ENCODE measurements around the gene CELF2. TPM values are rescaled to one million over a fixed set of nuclear protein-coding genes. Genes with fewer than 3 reads are reported as not detected.
"Not testable (repeated sequence)": the region's sequence is repeated elsewhere in the genome, so short reads cannot be mapped to it uniquely, and the experiment has no call there.

The CELF2 gene
- total RNA-seq, 1 donor from 2014 or later: 4.0 TPM

DNA sequence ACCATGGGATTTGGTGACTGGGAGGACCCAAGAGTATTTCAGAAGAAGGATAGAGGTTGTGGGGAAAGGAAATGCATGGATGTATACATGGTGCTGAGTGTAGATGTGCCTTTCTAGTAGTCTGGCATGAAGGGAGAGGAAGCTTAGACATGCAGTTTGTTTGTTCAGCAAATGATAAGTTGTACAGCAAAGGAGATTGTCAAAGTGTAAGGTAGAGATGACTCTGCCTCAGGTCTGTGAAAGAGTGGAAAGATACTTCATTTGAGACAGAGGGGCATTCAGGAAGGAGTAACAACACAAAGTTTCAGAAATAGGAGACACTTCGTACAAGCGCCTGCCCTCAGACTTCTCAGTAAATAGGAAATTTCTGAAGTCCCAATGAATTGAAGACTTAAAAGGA lies 152.3 kb downstream of the CELF2 start:
- no peak for DNase-seq (ENCODE audit: low read depth in 2 of 2)

DNA sequence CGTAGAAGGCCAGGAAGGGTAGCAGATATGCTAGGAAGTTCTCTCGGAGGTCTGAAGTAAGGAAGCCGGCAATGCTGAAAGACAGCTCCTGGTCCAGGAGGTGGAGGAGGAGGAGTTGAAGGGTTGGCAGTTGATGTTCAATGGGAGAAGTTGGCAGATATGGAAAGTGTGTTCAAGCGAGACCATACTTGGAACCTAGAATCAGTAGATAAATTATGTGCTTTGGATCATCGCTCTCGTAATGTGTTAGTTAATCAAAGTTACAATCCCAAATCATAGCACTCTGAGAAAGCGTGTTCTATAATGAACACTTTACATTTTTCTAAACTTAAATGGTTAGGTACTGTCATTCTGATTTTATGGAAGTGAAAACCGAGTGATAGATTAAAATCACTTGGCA lies 152.9 kb downstream of the CELF2 start:
- DNase-seq (ENCODE audit: low read depth in 2 of 2): no peak

DNA sequence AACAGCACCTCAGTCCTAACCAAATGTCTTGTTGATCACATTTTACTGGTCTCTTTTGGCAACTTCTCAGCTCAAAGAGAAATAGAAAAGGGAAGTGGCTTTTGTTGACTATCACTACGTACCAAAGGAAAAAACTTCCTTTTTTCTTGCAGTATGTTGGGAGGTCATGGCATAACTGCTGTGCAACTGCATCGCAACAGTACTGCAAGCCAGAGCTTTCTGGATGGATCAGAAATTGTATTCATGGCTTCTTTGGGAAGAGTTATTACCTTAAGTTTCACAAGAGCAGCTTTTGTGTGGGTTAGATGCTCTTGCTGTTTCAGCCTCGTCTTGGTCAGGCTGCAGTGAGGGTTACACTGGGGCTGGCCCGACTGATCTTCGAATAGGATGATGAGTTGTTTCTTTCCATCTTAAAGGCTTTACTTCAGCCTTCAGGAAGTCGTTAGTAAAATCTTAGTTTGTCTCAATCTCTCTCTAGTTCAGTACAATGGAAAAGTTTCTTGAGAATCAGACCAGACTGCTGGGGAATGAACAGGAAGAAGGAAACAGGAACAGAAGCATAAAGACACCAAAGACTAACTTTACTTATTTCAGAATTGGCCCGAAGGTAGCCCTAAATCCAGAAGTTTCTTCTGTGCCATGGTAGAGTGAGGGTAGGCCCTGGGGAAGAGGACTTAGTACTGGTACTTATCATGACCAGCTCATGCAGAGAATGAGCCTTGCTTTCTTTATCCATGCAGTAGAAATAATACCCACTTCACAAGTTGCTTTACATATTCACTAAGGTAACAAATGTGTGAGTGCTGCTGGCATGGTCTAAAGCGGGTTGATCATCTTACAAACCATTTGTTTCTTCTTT lies 153.6 kb downstream of the CELF2 start:
- no peak for DNase-seq (ENCODE audit: low read depth in 2 of 2)

DNA sequence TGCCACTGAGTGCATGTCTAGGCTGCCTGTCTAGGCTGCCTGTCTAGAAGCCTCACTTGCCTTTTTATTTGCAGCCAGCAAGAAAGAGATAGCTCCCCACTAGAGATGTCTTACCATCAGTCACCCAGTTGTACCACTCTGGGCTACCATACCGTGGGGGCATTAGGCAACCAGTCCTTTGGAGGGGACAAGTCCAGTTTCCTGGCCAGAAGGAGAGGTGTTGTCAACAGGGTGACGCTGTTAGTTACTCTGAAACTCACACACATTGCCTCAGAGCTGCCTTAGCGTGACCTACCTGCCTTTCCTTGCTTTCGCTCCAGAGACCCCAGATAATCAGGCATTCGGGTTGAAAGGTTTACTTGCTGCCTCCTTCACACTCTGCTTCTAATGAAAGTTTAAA lies 155.4 kb downstream of the CELF2 start:
- DNase-seq (ENCODE audit: low read depth in 2 of 2): no peak

DNA sequence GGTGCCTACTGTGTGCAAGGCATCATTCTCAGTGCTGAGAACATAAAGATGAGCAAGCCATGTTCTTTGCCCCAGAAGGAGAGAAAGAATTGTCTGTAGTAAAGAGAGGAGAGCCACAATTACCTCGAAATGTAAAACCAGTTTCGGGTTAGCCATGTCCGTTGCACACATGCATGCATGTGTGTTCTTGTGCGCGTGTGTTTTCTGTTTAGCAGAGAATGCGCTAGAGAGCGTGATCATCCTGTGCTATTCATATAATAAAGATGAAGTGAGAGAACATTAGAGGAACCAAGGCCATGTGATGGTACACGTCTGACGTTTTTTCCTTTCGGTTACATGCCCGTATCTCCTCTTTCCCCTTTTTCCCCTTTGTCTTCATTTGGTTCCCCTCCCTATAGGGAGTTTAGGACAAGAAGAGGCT lies 158.2 kb downstream of the CELF2 start:
- no peak for DNase-seq (ENCODE audit: low read depth in 2 of 2)

DNA sequence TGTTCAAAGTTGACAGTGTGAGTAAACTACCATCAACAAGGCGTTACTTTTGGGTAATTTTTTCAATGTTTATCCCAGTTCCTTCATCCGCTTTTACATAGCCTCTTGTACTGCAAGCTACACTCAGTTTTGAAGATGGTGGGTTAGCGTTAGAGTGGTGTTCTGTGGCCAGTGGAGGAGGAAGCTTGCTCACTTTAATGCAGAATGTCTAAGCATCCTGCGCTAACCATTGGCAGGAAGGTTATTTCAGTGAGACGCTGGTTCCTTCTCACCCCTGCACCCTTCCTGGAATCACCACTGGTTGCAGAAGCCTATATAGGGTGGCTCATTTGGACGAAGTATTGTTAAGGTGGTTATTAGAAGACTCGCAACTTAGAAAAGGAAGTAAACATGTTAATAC lies 159.1 kb downstream of the CELF2 start:
- no peak for DNase-seq (ENCODE audit: low read depth in 2 of 2)

DNA sequence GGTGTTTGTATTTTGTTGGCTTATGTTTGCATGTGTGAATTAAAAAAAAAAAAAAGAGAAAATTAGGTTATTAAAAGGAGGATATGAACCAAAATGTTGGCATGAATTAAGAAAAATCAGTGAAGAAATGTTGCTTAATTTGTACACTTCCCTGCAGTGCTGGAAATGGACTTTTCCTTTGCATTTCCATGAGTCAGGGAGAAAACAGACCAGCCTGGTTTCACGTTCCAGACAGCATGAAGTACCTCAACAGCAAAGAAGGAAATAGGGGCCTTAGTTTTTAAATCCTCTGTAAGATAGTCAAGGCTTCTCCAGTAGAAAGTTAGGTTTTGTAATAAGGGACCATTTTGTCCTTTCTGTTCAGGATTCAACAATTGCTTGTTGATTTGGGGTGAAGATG lies 159.7 kb downstream of the CELF2 start:
- DNase-seq (ENCODE audit: low read depth in 2 of 2): no peak

DNA sequence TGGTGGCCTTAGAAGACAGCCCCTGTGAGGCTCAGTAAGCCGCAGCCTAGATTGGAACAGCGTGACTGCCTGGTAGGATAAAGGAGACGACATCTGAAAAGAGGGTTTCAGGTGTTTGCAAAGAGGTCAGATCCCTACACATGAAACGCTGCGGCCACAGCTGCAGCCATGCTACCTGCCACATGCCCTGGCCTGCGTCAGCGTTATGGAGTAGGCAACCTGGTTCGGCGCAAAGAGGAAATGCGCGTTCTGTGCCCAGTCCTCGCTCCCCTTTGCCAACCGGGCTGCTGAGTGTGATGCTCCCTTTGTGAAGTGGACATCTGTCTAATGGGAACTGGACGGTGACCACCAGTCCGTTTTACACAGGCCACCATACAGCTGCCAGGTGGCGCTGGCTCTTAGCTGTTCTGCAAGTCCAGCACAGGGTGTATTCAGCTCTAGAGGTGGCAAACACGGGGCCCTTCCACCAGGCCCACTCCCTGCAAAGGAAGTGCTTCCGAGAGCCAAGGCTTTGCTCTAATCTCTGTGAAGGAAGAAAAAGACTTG lies 160.3 kb downstream of the CELF2 start:
- no peak for DNase-seq (ENCODE audit: low read depth in 2 of 2)

DNA sequence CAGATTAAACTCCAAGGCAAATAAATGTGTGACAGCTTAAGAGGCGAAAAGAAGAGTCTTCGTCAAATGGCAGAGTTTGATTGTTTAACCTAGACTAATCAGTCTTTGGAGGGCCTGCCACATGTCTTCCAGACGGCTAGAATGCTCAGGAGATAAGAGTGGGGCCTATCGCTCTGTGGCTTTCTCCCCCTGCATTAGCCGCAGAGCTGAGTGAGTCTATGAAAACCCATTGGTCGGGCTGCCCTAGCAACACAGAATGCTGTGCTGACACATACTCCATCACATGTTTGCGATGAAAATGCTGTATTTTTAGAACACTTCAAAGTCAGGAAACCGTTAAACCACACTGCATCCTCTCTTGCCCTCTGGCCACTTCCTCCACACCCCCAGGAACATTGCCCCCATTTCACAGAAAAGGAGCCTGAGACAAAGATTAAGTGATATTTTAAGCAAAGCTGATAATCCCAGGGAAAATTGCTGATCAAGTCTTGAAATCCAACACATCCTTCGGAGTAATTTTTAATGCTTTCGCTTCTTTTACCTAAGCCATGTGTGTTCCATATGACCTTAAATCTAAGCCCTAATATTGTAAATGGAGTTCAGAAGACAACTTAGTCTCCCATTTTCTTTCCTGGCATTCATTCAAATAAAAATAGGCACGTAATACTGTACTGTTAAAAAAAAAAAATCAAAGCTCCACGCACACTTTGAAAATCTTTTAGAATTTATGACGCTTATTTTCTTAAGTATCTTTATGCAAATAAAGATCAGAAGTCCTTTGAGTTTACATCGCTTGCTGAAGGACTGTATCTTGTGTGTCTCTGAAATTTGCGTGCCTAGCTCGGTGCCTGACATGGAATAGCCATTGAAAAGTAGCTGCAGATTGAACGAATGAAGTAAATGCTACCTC lies 161.2 kb downstream of the CELF2 start:
- peak in 1 of 2 donors; percentile 59 for DNase-seq (ENCODE audit: low read depth in 2 of 2)

DNA sequence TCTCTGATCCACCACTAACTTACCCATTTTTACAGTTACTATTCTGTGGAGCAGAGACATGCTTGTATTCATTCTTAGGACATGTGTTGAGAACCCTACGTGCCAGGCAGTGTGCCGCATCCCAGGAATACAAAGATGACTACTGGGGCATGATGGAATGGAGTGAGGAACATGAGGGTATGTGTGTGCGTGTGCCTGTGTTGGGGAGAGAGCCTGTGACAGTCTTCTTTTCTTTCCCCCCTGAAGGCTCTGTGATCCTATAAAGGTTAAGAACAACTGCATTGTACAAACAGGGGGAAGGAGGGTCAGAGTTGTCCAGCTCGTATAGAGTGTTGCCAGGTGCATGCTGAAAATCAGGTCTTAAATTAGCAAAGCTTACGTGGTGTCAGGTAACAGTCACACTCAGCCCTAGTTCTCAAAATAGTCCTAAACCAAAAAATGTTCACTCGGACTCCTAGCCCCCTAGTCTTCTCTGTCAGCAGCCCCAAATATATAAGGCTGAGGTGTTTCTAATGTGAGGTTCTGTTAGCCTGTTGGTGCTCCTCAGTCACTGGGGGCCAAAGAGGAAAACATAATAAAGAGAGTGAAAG lies 161.9 kb downstream of the CELF2 start:
- DNase-seq (ENCODE audit: low read depth in 2 of 2): no peak

DNA sequence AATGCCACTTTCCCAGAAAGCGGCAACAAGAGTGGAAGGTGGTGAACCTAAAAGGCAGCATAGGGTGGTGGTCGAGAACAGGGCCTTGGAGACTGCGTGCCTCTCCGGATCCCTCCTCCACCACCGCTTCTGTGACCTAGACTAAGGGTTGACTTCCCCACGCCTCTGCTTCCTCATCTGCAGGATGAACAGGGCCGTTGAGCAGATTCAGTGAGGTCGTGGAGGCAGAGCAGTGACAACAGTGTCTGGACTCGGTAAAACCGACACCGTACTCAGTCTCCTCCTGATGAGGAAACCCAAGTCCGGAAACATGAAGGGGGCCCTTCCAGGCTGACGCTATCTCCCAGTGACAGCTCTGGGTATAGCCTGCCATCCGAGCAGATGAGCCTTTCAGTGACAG lies 162.6 kb downstream of the CELF2 start:
- no peak for DNase-seq (ENCODE audit: low read depth in 2 of 2)

DNA sequence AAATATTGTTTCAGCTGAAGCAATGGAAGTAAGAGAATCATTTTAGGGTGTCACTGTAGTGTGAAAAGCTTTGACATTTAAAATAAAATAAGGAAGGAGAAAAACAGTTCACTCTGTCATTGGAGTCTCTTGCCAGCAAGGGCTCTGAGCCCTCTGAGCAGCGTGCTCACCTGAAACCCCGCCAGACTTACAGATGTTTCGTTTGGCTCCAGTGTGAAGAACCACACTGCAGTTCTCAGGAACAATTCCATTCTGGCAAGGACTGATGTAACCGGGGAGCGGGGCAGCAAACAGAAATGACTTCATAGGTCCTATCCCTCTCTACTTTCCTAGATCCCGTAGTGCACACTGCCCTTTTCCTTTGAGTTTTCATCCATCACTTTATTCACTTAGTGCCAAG lies 164.3 kb downstream of the CELF2 start:
- DNase-seq (ENCODE audit: low read depth in 2 of 2): no peak

DNA sequence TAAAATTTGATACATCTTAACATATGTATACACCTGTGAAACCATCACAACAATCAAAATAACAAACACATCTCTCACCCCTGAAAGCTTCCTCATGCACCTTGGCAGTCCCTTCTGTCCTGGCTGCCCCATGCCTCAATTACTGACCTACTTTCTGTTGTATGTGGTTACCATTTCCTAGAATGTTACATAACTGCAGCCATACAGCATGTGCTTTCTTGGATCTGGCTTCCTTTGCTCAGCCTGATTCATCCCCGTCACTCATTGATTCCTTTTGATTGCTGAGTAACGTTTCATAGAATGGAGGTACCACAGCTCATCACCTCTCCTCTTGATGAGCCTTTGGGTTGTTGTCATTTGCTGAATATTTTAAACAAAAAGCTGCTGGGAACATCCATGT lies 165.3 kb downstream of the CELF2 start:
- DNase-seq (ENCODE audit: low read depth in 2 of 2): no peak

DNA sequence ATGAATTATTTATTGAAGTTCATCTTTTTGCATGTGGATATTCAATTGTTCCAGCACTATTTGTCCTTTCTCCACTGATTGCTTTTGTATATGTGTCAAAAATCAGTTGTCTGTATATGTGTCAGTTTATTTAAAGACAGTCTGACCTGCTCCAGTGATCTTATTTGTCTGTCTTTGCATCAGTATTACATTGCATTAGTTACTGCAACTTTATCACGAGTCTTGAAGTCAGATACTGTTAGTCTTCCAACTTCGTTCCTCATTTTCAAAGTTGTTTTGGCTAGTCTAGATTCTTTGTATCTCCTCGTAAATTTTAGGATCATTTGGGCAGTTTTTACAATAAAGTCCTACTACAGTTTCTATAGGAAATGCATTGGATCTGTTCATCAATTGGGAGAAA lies 166.4 kb downstream of the CELF2 start:
- no peak for DNase-seq (ENCODE audit: low read depth in 2 of 2)

DNA sequence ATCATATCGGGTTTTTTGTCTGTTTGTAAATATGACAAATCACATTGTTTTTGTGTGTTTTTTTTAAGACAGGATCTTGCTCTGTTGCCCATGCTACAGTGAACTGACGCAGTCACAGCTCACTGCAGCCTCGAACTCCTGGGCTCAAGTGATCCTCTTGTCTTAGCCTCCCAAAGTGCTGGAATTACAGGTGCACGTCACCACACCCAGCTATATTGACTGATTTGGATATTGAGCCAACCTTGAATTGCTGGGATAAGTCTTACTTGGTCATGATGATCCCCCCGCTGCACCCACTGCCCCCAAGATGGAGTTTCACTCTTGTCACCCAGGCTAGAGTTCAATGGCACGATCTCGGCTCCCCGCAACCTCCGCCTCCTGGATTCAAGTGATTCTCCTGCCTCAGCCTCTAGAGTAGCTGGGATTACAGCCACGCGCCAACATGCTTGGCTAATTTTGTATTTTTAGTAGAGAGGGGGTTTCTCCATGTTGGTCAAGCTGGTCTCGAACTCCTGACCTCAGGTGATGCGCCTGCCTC lies 167.5 kb downstream of the CELF2 start:
- not testable (repeated sequence) for DNase-seq (ENCODE audit: low read depth in 2 of 2)

DNA sequence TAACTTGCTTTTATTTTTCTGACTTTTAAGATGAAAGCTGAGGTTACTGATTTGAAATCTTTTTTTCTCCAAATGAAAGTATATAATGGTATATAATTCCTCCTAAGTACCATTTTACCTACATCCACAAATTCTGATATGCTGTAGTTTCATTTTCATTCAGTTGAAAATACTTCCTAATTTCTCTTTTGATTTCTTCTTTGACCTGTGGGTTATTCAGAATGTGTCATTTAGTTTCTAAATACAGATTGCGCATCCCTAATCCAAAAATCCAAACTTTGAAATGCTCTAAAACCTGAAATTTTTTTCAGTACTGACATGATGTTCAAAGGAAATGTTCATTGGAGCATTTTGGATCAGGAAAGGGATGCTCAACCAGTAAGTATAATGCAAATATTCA lies 168.7 kb downstream of the CELF2 start:
- DNase-seq (ENCODE audit: low read depth in 2 of 2): no peak

DNA sequence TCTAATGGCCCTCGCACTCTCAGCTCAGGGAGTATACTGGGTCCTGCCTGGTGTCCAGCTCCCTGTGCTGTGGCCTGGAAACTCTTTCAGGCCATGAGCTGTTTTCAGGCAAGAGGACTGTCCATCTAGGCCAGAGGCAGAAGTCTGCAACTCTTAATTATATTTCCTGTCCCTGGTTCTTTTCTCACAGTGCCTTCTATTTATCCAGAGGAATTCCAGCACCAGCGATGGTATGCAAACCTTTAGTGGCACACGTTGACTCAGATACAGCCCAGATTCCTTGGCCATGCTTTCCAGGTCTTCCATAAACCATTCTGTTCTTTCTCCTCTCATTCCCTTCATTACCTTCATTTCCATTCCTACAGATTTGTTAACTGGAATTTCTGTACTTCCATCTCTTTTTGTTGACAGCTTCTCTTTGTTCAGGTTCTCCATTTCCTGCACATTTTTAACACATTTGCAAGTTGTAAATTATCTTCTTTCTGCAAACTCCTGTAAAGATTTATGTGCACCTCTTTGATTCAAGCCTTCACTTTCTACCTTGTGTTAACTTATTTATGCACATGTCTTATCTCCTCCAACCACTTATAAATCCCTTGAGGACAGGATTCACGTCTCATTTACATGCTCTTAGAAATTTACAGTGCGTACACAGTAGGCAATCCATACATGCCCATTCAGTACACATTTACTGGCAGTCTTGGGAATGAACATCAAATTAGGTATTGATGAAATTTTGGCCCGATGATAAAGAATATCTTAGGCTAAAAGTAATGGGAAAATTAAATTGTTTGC lies 172.1 kb downstream of the CELF2 start:
- DNase-seq (ENCODE audit: low read depth in 2 of 2): no peak

DNA sequence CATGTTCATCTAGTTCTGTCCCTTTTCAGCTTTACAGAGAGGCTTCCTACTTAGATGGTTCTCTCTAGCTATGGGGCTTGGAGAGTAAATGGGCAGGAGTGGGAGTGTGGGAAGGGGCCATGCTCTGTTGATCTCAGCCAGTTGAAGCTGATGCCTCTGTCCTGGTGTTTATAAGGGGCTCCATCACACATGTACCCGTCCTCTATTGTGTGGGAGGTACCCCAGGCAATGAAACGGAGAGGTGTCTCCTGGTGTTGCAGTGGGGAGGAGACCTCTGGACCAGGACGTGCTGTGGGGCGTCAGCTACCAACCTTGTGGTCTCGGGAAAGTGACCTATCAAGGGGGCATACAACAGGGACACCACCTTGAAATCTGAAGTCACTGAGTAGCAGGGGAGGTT lies 173.5 kb downstream of the CELF2 start:
- DNase-seq (ENCODE audit: low read depth in 2 of 2): no peak

DNA sequence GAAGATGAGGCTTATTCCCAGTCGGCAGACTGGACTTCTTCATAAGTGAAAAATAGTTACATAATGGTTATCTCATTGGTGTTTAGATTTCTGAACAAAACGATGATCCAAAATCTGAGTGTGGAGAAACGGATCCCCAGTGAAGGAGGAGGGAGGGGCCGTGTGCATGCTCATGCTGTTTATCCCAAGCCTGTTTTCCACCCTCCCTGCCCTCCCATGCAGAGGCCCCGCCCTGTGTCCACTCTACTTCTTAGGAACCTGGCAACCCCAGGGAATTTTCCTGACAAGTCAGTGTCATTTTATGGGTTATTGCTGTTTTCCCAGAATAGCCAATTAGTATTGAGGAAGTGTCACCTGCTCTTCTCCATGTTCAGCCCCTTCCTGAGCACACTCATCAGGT lies 174.0 kb downstream of the CELF2 start:
- DNase-seq (ENCODE audit: low read depth in 2 of 2): no peak

DNA sequence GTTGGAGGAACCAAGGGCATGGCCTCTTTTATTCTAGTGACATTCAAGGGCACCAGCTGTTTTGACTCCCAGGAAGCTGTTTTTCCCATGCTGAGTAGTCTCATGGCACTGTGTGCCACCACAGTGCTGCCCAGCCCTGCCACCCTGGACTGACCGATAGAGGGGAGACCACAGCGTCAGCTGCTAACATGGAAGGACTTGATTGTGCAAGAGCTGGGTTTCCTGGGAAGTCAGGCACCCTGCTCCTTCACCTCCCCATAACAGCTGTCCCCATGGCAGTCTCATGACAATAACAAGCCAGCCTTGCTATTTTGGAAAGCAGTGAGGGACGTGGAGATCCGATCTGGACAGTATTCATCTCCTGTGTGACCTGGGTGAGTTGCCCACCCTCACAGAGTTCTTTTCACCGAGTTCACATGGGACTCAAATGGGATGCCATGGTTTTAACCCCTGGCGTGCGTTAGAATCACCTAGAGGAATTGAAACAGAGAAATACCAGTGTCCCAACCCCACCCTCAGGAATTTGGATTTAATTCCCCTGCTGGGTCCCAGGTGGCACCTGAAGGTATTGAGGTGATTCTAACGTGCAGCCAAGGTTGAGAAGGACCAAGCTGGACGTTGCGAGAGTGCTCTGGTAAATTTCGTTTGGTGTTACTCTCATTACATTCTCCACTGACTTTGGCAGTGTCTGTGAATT lies 174.8 kb downstream of the CELF2 start:
- DNase-seq (ENCODE audit: low read depth in 2 of 2): no peak

All from dermis microvascular lymphatic vessel endothelial cell (primary cell).